ENCODE measurements around the gene HIPK2. TPM values are rescaled to one million over a fixed set of nuclear protein-coding genes. Genes with fewer than 3 reads are reported as not detected.
A peak's percentile ranks its signal among the peaks of the same experiment; 100 is the strongest.

Gene HIPK2
- total RNA-seq, 1 donor from 2014 or later: 75.8 TPM

DNA sequence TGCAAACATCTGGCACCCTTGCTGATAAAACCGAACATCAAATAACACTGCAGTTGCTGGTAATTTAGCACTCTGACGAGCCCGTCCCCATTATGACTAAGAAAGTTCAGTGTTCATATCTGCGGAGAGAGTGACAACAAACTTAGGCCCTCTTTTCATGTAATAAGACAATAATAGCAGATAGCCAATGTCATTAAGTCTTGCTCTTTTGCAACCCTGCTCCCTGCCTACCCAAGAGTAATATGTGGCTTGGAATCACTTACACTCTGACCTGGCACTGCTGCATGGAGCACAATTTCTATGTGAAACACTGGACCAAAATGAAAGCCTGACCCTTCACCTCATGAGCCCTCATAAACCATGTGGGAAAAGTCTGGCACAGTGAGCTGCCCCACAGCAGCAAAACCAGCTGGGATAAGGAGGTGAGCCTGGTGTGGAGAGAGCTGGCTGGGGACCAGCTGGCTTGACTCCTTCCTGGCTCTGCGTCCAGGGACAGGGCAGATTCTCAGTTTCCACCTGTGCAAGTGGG lies 86.5 kb downstream of the HIPK2 start:
- no peak for DNase-seq (ENCODE audit: low spot score in 2 of 2, unreplicated experiment in 2 of 2)
- peaks cover 21% of the 10 kb centered on the region for H3K36me3 Mint-ChIP-seq
- H3K4me3 Mint-ChIP-seq: no peak overlapping the region
- no peaks in the 10 kb centered on the region for H3K27me3 Mint-ChIP-seq (ENCODE audit: low read depth)
- TF ChIP-seq, protein P1, sequence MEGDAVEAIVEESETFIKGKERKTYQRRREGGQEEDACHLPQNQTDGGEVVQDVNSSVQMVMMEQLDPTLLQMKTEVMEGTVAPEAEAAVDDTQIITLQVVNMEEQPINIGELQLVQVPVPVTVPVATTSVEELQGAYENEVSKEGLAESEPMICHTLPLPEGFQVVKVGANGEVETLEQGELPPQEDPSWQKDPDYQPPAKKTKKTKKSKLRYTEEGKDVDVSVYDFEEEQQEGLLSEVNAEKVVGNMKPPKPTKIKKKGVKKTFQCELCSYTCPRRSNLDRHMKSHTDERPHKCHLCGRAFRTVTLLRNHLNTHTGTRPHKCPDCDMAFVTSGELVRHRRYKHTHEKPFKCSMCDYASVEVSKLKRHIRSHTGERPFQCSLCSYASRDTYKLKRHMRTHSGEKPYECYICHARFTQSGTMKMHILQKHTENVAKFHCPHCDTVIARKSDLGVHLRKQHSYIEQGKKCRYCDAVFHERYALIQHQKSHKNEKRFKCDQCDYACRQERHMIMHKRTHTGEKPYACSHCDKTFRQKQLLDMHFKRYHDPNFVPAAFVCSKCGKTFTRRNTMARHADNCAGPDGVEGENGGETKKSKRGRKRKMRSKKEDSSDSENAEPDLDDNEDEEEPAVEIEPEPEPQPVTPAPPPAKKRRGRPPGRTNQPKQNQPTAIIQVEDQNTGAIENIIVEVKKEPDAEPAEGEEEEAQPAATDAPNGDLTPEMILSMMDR (IDR thresholded peaks at IDR 0.05; ENCODE audit: unreplicated experiment): no peak
- H3K9me3 Mint-ChIP-seq: peaks cover 5% of the 10 kb centered on the region
- H3K4me1 Mint-ChIP-seq: peaks cover 6% of the 10 kb centered on the region
- no peak overlapping the region for H3K27ac Mint-ChIP-seq

DNA sequence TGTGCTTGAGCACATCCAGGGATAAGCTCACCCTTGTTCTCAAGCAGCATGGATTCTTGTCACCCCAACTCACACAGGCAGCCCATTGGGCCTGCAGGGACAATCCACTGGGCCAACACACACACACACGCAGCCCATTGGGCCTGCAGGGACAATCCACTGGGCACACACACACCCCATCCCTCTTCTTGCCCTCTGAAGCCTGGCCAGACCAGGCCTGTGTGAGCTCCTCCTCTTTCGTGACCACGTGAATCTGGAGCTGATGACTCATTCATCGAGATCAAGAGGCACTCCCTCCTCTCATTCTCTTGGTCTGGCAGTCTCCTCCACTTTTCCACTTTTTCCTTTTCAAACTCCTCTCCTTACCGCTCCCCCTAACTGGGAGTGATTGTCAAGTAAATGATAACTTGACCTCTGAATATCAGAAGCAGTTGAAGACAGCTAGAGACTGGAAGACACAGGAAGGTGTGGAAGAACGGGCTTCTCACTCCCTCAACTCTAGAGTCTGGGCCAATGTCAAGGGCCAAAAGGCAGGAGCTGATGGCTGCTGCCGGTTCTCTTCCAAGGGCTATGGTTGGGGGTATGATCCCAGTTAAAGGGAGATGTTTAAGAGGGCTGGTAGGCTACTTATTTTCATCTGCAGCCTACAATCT lies 89.7 kb downstream of the HIPK2 start:
- peaks cover 16% of the 10 kb centered on the region for H3K9me3 Mint-ChIP-seq
- H3K4me3 Mint-ChIP-seq: no peak overlapping the region
- DNase-seq (ENCODE audit: low spot score in 2 of 2, unreplicated experiment in 2 of 2): no peak
- TF ChIP-seq, protein P1 (IDR thresholded peaks at IDR 0.05; ENCODE audit: unreplicated experiment): no peak
- H3K27ac Mint-ChIP-seq: no peak overlapping the region
- H3K27me3 Mint-ChIP-seq (ENCODE audit: low read depth): no peaks in the 10 kb centered on the region
- H3K36me3 Mint-ChIP-seq: peaks cover 37% of the 10 kb centered on the region
- H3K4me1 Mint-ChIP-seq: peaks cover 11% of the 10 kb centered on the region

DNA sequence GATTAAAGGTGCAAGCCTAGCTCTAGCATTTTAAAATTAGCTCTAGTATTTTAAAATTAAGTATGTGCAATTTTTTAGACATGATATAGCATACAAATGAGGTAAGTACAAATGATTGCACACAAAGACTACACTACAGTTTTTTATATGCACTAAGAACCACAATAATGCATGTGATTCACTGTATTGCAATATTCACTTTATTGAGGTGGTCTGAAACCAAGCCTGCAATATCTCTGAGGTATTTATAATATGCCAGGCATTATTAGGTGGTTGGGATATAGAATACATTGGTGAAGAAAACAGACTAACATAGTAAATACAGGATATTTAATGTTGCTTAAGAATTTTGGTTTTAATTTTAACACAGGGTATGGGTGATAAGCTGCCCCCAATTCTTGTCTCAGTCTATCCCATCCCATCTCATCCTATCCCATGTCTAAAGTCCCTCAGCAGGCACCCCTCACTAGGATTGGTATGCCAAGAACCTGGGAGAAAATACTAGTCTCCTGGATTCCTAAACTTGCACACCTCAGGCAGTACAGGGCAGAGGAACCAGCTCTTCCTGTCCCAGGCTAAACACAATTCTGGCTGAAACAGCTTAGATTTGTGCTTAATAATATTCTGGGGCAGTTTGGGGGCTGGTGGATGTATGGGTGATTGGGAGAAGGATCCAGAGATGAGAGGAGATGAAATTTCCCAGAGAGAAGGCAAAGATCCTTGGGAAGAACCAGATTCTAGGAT lies 90.4 kb downstream of the HIPK2 start:
- no peaks in the 10 kb centered on the region for H3K27me3 Mint-ChIP-seq (ENCODE audit: low read depth)
- no peak overlapping the region for H3K4me3 Mint-ChIP-seq
- peaks cover 16% of the 10 kb centered on the region for H3K9me3 Mint-ChIP-seq
- H3K27ac Mint-ChIP-seq: no peak overlapping the region
- DNase-seq (ENCODE audit: low spot score in 2 of 2, unreplicated experiment in 2 of 2): no peak
- peaks cover 18% of the 10 kb centered on the region for H3K4me1 Mint-ChIP-seq
- peaks cover 37% of the 10 kb centered on the region for H3K36me3 Mint-ChIP-seq
- TF ChIP-seq, protein P1 (IDR thresholded peaks at IDR 0.05; ENCODE audit: unreplicated experiment): no peak

DNA sequence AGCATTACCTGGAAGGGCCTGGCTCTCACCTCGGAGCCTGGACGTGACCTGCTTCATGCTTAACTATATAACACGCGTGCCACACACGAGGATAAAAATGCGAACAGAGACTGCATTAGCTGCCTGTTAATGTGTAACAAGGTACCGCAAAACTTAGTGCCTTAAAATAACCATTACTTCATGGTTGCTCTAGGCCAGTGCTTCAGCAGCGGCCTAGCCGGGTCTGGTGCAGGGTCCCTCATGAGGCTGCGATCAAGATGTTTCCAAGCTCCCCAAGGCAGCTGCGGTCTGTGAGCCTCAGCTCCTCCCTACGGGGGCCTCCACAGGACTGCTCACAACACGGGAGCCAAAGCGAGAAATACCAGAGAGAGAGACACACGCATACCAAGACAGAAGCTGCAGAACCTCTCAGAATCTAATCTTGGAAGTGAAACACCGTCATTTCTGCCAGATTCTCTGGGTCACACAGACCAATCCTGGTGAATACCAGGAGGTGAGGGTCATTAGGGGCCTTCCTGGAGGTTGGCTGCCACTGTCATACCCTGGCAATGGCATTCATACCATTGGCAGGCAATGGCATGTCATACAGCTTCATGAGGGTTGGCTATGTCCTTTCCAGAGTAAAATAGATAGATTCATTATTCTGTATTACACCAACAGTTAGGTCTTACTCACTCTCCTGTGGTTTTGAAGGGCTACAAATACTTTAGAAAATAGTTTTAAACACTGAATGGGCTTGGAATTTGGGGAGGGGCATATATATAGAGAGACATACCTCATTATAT lies 94.5 kb downstream of the HIPK2 start:
- H3K27me3 Mint-ChIP-seq (ENCODE audit: low read depth): no peaks in the 10 kb centered on the region
- TF ChIP-seq, protein P1 (IDR thresholded peaks at IDR 0.05; ENCODE audit: unreplicated experiment): no peak
- peaks cover 35% of the 10 kb centered on the region for H3K36me3 Mint-ChIP-seq
- H3K4me1 Mint-ChIP-seq: peaks cover 44% of the 10 kb centered on the region
- H3K4me3 Mint-ChIP-seq: no peak overlapping the region
- no peak for DNase-seq (ENCODE audit: low spot score in 2 of 2, unreplicated experiment in 2 of 2)
- peaks cover 16% of the 10 kb centered on the region for H3K9me3 Mint-ChIP-seq
- H3K27ac Mint-ChIP-seq: peak overlapping the region; percentile 72

DNA sequence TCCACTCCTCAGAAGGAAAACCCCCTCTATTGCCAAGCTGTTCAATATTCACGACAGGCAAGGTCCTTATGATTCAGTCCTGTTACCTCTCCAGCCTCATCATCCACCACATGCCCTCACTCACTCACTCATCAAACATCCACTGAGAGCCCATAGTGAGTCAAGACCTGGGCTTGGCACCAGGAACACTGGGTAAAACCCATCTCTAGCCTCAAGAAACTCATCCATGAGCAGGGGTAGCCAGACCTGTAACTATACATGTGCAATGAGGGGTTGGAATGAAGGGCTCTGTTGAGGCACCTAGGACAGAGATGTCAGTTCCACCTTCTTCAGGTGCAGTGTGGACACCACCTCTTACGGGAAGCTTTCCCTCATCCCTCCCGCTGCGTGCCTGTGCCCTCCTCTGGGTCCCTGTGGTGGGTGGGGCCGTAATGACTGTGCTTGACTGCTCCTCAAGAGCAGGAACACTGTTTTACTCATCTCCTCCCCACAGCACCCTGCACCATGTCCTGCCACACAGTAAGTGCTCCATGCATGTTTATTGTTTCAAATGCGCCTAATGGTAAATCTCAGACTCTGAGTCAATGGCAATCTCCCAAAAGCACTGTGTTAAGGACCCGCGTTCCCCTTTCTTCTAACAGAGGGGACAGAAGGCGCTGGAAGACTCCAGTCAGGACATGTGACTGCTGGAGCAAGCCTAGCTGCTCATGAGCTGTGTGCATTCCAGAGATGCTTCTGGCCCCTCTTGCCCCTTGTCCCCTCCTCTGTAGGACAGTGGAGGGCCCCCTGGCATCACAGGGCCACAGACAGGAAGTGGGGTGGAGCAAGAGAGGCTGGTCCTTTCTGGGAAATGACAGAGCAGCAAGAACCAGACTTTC lies 95.4 kb downstream of the HIPK2 start:
- H3K36me3 Mint-ChIP-seq: peaks cover 34% of the 10 kb centered on the region
- H3K9me3 Mint-ChIP-seq: peaks cover 16% of the 10 kb centered on the region
- H3K27ac Mint-ChIP-seq: peak overlapping the region; percentile 72
- H3K27me3 Mint-ChIP-seq (ENCODE audit: low read depth): no peaks in the 10 kb centered on the region
- peaks cover 44% of the 10 kb centered on the region for H3K4me1 Mint-ChIP-seq
- TF ChIP-seq, protein P1 (IDR thresholded peaks at IDR 0.05; ENCODE audit: unreplicated experiment): no peak
- H3K4me3 Mint-ChIP-seq: no peak overlapping the region
- no peak for DNase-seq (ENCODE audit: low spot score in 2 of 2, unreplicated experiment in 2 of 2)

Data from mesothelial cell of epicardium (in vitro differentiated cells).